ENCODE results near the gene CERS2. TPM values are rescaled to one million over a fixed set of nuclear protein-coding genes. Genes with fewer than 3 reads are reported as not detected.
A peak's percentile ranks its signal among the peaks of the same experiment; 100 is the strongest.

The CERS2 gene
- total RNA-seq, 1 donor from 2014 or later = 138 TPM

- DNase-seq (ENCODE audit: low spot score) = no peak
Measured at GRCh38 chr1:150997126-150997872, 22.7 kb upstream of the CERS2 start.

GRCh38 chr1:150995896-150996295 lies 21.3 kb upstream of the CERS2 start:
- DNase-seq (ENCODE audit: low spot score) = no peak

DNA sequence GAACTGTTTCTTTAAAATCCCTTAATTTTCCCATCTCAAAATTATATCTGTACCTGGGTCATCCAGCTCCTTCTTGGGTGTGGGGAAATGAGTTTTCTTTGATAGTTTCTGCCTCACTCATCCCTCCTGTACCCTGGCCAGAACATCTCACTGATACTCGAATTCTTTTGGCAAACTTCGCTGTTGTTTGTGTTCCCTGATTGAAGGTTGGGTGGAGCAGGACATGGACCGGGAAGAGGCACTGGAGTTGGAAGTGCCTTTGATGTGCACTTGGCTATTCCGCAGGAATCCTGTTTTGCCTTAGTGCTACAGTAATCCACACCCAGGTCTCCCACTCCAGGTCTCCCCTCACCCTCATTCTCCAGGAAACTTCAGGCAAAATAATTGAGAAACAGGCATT lies 20.8 kb upstream of the CERS2 start:
- DNase-seq (ENCODE audit: low spot score) = no peak

- DNase-seq (ENCODE audit: low spot score) = no peak
Measured at GRCh38 chr1:150994248-150994647, 19.6 kb upstream of the CERS2 start.

- DNase-seq (ENCODE audit: low spot score) = no peak
Measured at GRCh38 chr1:150992626-150993025, 18.0 kb upstream of the CERS2 start.

DNA sequence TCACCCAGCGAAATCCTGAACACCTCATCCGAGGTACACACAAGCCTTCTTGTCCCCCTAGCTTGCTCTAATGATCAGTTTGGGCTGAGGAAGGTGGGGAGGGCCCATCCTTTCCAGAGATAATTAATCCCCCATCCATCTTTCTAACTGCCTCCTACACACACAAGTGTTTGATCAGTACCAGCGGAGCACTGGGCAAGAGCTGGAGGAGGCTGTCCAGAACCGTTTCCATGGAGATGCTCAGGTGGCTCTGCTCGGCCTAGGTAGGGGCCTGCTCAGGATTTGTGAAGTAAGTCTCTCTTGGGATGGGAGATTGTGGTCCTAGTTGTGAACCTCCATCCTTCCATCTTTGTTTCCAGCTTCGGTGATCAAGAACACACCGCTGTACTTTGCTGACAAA lies 13.3 kb upstream of the CERS2 start:
- no peak for DNase-seq (ENCODE audit: low spot score)

GRCh38 chr1:150985179-150985825 lies 10.7 kb upstream of the CERS2 start:
- no peak for DNase-seq (ENCODE audit: low spot score)

- DNase-seq (ENCODE audit: low spot score) = no peak
Measured at GRCh38 chr1:150981805-150982712, 7.4 kb upstream of the CERS2 start, which contains the start of gene ANXA9. ANXA9 (plus strand) TSS chr1:150982292; CDS start chr1:150983106, 814 bp downstream.

DNA sequence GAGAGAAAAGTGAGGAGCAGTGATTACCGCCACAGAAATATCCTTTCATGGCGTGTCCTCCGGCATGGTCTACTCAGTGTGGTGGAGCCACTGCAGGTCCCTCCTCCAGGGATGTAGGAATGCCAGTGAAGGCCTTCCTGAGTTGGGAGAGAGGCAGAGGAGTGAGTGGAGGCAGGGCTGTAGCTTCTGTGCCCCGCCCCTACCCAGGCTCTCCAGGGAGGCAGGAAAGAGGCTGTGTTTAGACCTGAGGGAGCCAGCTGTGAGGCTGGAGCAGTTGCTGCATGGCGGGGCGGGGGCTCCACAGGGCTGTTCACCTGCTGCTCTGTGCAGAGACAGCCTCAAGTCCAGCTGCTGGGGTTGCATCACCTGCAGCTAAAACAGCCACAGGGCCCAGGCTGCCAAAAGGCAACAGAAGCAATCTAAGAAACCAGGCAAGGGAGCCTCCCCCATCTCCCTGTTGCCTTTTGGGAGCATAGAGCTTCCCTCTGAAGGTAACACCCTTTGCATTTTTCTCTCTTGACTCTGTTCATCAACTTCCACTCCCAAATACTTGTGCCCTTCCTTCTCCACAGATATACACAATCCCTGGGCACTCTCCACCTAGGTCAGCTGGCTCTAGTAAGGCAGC lies 6.7 kb upstream of the CERS2 start:
- DNase-seq (ENCODE audit: low spot score) = no peak

DNA sequence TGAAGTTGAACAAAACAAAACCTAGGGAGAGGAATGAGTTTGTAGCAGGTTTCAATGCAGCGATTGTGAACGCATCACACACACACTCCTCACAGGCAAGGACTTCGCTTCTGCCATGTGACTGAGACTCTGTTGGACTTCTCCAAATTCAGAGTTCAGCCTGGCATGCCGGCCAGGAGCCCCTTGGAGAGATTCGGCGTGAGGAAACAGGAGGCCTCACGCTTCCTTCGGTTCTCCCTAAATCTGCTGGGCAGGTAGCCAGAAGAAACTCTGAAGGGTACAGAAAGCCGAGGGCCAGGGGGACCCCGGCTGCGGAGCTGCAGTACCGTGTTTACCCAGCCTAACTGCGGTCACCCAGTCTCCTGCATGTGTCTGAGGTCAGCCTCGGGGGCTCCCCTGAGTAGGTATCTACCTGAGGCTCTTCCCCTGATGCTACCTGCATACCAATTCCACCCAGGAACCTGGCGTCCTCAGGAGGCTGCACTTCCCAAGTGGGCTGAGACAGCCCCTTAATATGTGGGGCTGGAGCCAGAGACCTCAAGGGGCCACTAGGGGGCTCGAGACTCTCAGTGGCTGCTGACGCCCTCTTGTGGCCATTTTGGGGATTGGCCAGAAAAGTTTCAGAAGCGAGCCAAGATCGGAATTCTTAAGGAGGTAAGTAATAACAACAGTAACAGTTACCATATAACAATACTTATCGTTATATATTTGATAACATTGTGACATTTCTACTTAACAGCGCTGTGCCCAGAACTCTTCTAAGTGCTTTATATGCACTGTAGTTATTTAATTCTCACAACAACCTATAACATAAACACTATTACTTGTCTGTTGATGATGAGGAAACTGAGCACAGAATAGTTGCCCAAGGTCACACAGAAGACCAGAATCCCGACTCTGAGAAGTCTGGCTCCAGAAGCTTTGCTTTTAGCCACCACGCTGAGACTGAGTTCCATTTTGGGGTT lies 4.7 kb upstream of the CERS2 start:
- DNase-seq (ENCODE audit: low spot score) = peak; percentile 90

- peak; percentile 91 for DNase-seq (ENCODE audit: low spot score)
Measured at GRCh38 chr1:150976879-150977694, 2.5 kb upstream of the CERS2 start.

- DNase-seq (ENCODE audit: low spot score) = no peak
Measured at GRCh38 chr1:150976401-150976821, 1.8 kb upstream of the CERS2 start.

- no peak for DNase-seq (ENCODE audit: low spot score)
Measured at GRCh38 chr1:150973836-150974579, 627 bp downstream of the CERS2 start.

GRCh38 chr1:150973258-150973835 lies 1.3 kb downstream of the CERS2 start:
- DNase-seq (ENCODE audit: low spot score) = no peak

- no peak for DNase-seq (ENCODE audit: low spot score)
Measured at GRCh38 chr1:150972417-150972940, 2.2 kb downstream of the CERS2 start.

DNA sequence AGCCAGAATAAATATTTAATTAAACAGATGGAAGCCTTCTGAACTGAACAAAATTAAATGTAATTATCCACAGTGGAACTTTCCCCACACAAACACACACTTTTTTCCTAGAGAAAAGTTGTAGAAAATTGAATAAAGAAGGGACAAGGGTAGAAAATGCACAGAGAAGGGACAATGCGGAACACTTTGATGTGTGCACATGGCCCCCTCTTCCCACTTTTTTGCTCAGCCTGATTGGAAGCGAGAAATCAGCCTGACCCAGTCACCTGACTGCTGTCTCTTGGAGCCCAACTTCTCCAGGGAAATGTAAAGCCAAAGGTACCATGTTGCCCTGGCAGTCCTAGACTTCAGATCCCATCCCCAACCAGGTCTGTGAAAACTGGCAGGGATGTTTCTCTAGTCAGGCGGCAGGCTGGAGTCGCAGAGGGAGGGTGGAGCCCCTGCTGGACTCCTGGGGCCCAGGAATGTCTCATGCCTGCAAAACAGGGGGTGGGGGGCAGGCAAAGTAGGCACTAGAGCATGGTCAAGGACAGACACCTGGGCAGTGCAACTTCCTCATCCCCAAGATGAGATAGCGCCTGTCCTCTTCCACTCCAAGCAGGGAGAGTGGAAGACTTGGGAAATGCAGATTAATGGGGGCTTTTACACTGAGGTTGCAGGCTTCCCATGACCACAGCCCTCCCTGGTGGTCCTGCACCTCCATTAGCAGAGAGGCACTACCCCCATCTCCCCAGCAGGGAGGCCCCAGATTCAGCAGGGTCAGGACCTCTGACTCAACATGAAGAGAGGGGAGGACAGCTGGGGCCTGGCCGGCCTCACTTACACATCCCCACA lies 2.8 kb downstream of the CERS2 start:
- DNase-seq (ENCODE audit: low spot score) = no peak

GRCh38 chr1:150970808-150971582 lies 3.6 kb downstream of the CERS2 start:
- DNase-seq (ENCODE audit: low spot score) = peak; percentile 80

Data from ureter (tissue), 1 donor.